Suppressor macrophage treated with lipopolysaccharide for 4 hours (primary cell): ENCODE data around the gene NRP1.

ENCODE experiments used
- DNase-seq: peaks from one replicate; pipeline ENCODE4 v3.0.0-alpha.2; 2020

The NRP1 gene

GRCh38 chr10:33288127-33288526 lies 46.3 kb downstream of the NRP1 start:
- DNase-seq: no peak

GRCh38 chr10:33287112-33287511 lies 47.4 kb downstream of the NRP1 start:
- DNase-seq: no peak

- DNase-seq: peak; percentile 36
Measured at GRCh38 chr10:33286157-33286934, 48.1 kb downstream of the NRP1 start.

- DNase-seq: no peak
Measured at GRCh38 chr10:33284945-33285344, 49.5 kb downstream of the NRP1 start.

GRCh38 chr10:33279811-33280602 lies 54.5 kb downstream of the NRP1 start:
- DNase-seq: peak; percentile 46

GRCh38 chr10:33279276-33279675 lies 55.2 kb downstream of the NRP1 start:
- DNase-seq: no peak

GRCh38 chr10:33278198-33278597 lies 56.3 kb downstream of the NRP1 start:
- DNase-seq: no peak

GRCh38 chr10:33277135-33277536 lies 57.3 kb downstream of the NRP1 start:
- DNase-seq: no peak

GRCh38 chr10:33276282-33276923 lies 58.1 kb downstream of the NRP1 start:
- no peak for DNase-seq

- DNase-seq: no peak
Measured at GRCh38 chr10:33274096-33274785, 60.2 kb downstream of the NRP1 start.

GRCh38 chr10:33273295-33274002 lies 61.0 kb downstream of the NRP1 start:
- no peak for DNase-seq

GRCh38 chr10:33272635-33273034 lies 61.8 kb downstream of the NRP1 start:
- DNase-seq: no peak

- no peak for DNase-seq
Measured at GRCh38 chr10:33271969-33272583, 62.4 kb downstream of the NRP1 start.

- no peak for DNase-seq
Measured at GRCh38 chr10:33270971-33271370, 63.5 kb downstream of the NRP1 start.

- no peak for DNase-seq
Measured at GRCh38 chr10:33267708-33268107, 66.8 kb downstream of the NRP1 start.

- no peak for DNase-seq
Measured at GRCh38 chr10:33265621-33266020, 68.8 kb downstream of the NRP1 start.

GRCh38 chr10:33263453-33263852 lies 71.0 kb downstream of the NRP1 start:
- no peak for DNase-seq

GRCh38 chr10:33262871-33263270 lies 71.6 kb downstream of the NRP1 start:
- DNase-seq: no peak

GRCh38 chr10:33260403-33261149 lies 73.9 kb downstream of the NRP1 start:
- DNase-seq: no peak

GRCh38 chr10:33258967-33259366 lies 75.5 kb downstream of the NRP1 start:
- no peak for DNase-seq

- DNase-seq: no peak
Measured at GRCh38 chr10:33257439-33258080, 76.9 kb downstream of the NRP1 start.
